Activated B cell treated with CpG ODN at 0.5 μM for 24 hours (primary cell): ENCODE measurements around the gene SNED1. TPM values are rescaled to one million over a fixed set of nuclear protein-coding genes. Genes with fewer than 3 reads are reported as not detected.
A peak's percentile ranks its signal among the peaks of the same experiment; 100 is the strongest.

ENCODE experiments used
- ATAC-seq: fragments of 200-7000 bp; cut with Tn5 transposase; one replicate; pipeline ENCODE4 v1.10.0; 2021; ENCODE audit warnings: low read depth, mild to moderate bottlenecking, moderate library complexity
- CTCF ChIA-PET: fragments of 350-600 bp; sonication (Branson Sonifier 250); formaldehyde crosslinking; loops from one replicate; lab custom pipeline; 2021; ENCODE audit warnings: antibody characterized with exemption; lab: Charles Lee
- POLR2A ChIA-PET: fragments of 350-600 bp; sonication (Branson Sonifier 250); formaldehyde crosslinking; loops from one replicate; lab custom pipeline; 2021; ENCODE audit warnings: antibody characterized with exemption; lab: Charles Lee
- DNase-seq: peaks from one replicate; pipeline ENCODE4 v3.0.0; 2022
- H3K27ac Mint-ChIP-seq: one replicate; pipeline ENCODE4 v1.8.0; 2020; ENCODE audit warnings: mixed read lengths
- H3K27me3 Mint-ChIP-seq: one replicate; pipeline ENCODE4 v1.8.0; 2021; ENCODE audit warnings: mixed read lengths
- H3K36me3 Mint-ChIP-seq: one replicate; pipeline ENCODE4 v1.8.0; 2021; ENCODE audit warnings: low read depth, mixed read lengths
- H3K4me1 Mint-ChIP-seq: one replicate; pipeline ENCODE4 v1.8.0; 2021; ENCODE audit warnings: mixed read lengths
- H3K4me3 Mint-ChIP-seq: one replicate; pipeline ENCODE4 v1.8.0; 2020; ENCODE audit warnings: mild to moderate bottlenecking, mixed read lengths
- H3K9me3 Mint-ChIP-seq: one replicate; pipeline ENCODE4 v1.8.0; 2020; ENCODE audit warnings: mixed read lengths
- intact Hi-C: fragments of 100-400 bp; cut with micrococcal nuclease; formaldehyde crosslinking; loops from one replicate; pipeline ENCODE4 v1.15.1; 2024
- total RNA-seq: library from RNA; stranded (reverse); gene quantifications from 2 replicates; pipeline ENCODE4 v1.2.3, GENCODE V29; 2022
- TF ChIP-seq, protein P1 (sequence below): fragments of 200-600 bp; IDR thresholded peaks from one replicate; pipeline ENCODE4 v1.8.0; 2022; ENCODE audit warnings: antibody characterized with exemption, mild to moderate bottlenecking

SNED1 gene
- total RNA-seq, 1 donor from 2014 or later: 59.8 TPM

DNA sequence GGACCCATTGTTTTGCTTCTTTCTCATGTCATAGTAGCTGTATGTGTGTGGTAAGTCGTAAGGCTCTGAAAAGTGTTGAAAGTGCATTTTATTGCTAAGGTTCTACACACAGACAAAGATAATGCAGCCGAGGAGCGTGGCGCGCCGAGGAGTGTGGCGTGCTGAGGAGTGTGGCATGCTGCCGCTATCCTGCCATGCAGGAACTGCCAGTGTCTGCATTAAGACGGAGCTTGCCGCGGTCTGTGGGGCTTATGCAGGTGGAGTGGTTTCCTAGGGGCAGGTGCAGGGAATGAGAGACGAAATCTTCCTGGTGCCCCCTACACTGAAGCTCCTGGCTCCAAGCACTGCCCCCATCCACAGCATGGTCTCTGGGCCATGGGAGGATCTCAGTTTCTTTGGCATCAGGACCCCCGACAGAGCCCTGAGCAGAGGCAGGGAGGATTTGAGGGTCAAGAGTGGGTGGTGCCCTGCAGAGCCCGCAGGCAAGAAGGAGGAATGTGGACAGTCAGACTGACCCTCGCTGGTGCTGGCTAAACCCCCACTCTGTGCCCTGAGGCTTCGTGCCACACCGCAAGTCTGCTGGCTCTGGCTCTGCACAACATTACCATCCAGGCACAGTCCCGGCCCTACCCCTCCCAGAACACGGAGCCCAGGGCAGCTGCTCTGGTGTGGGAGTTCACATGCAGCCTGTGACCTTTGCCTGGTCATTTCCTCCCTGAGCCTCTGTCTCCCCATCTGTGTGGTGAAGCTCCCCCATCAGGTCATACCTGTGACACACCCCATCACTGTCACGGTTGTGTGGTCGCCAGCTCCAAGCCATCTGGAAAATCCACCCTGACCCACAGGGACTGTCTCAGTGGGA lies 3.2 kb downstream of the SNED1 start:
- POLR2A ChIA-PET: no interaction called here
- no peak overlapping the region for H3K4me3 Mint-ChIP-seq

GRCh38 chr2:241002275-241003046 lies 4.0 kb downstream of the SNED1 start:
- ChIA-PET CTCF (no interaction called here), POLR2A (no interaction called here)
- TF ChIP-seq, protein P1, sequence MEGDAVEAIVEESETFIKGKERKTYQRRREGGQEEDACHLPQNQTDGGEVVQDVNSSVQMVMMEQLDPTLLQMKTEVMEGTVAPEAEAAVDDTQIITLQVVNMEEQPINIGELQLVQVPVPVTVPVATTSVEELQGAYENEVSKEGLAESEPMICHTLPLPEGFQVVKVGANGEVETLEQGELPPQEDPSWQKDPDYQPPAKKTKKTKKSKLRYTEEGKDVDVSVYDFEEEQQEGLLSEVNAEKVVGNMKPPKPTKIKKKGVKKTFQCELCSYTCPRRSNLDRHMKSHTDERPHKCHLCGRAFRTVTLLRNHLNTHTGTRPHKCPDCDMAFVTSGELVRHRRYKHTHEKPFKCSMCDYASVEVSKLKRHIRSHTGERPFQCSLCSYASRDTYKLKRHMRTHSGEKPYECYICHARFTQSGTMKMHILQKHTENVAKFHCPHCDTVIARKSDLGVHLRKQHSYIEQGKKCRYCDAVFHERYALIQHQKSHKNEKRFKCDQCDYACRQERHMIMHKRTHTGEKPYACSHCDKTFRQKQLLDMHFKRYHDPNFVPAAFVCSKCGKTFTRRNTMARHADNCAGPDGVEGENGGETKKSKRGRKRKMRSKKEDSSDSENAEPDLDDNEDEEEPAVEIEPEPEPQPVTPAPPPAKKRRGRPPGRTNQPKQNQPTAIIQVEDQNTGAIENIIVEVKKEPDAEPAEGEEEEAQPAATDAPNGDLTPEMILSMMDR: no peak
- ATAC-seq: no peak
- peaks cover 17% of the 10 kb centered on the region for H3K9me3 Mint-ChIP-seq
- DNase-seq: peak; percentile 9
- H3K36me3 Mint-ChIP-seq: no peaks in the 10 kb centered on the region
- no peak overlapping the region for H3K4me3 Mint-ChIP-seq
- H3K27ac Mint-ChIP-seq: no peak overlapping the region
- intact Hi-C loops: no loop called here
- no peaks in the 10 kb centered on the region for H3K4me1 Mint-ChIP-seq
- H3K27me3 Mint-ChIP-seq: peaks cover 15% of the 10 kb centered on the region

More for the DNA sequence above, 3.2 kb downstream of the SNED1 start:
- Mint-ChIP-seq H3K27ac (no peak overlapping the region), H3K36me3 (no peaks in the 10 kb centered on the region), H3K27me3 (peaks cover 23% of the 10 kb centered on the region), H3K4me1 (no peaks in the 10 kb centered on the region), H3K9me3 (peaks cover 17% of the 10 kb centered on the region)
- no peak for DNase-seq
- ATAC-seq: no peak
- CTCF ChIA-PET: interaction anchor here (1.3 kb wide), 1 partner anchor 56 kb away, joined by 3 read pairs; no protein-coding TSS in a partner anchor
- TF ChIP-seq, protein P1: no peak
- intact Hi-C loops: no loop called here

GRCh38 chr2:241003047-241003360 lies 4.6 kb downstream of the SNED1 start:
- ChIA-PET CTCF (no interaction called here), POLR2A (no interaction called here)
- ATAC-seq (no peak), DNase-seq (no peak)
- Mint-ChIP-seq H3K4me3 (no peak overlapping the region), H3K27ac (no peak overlapping the region), H3K9me3 (peaks cover 17% of the 10 kb centered on the region), H3K36me3 (no peaks in the 10 kb centered on the region), H3K4me1 (no peaks in the 10 kb centered on the region), H3K27me3 (peaks cover 17% of the 10 kb centered on the region)
- intact Hi-C loops: no loop called here
- TF ChIP-seq, protein P1: no peak

GRCh38 chr2:241003369-241003768 lies 5.0 kb downstream of the SNED1 start:
- ATAC-seq (no peak), DNase-seq (no peak)
- peaks cover 17% of the 10 kb centered on the region for H3K27me3 Mint-ChIP-seq
- H3K9me3 Mint-ChIP-seq: peaks cover 17% of the 10 kb centered on the region
- H3K36me3 Mint-ChIP-seq: no peaks in the 10 kb centered on the region
- no peak overlapping the region for H3K4me3 Mint-ChIP-seq
- intact Hi-C loops: no loop called here
- POLR2A ChIA-PET: no interaction called here
- TF ChIP-seq, protein P1: no peak
- CTCF ChIA-PET: no interaction called here
- H3K4me1 Mint-ChIP-seq: no peaks in the 10 kb centered on the region
- H3K27ac Mint-ChIP-seq: no peak overlapping the region

GRCh38 chr2:241003830-241004564 lies 5.6 kb downstream of the SNED1 start:
- TF ChIP-seq, protein P1: no peak
- H3K27me3 Mint-ChIP-seq: peaks cover 20% of the 10 kb centered on the region
- H3K9me3 Mint-ChIP-seq: peaks cover 17% of the 10 kb centered on the region
- ATAC-seq (no peak), DNase-seq (no peak)
- no peaks in the 10 kb centered on the region for H3K36me3 Mint-ChIP-seq
- no peaks in the 10 kb centered on the region for H3K4me1 Mint-ChIP-seq
- H3K4me3 Mint-ChIP-seq: no peak overlapping the region
- ChIA-PET POLR2A (no interaction called here), CTCF (no interaction called here)
- intact Hi-C loops: no loop called here
- H3K27ac Mint-ChIP-seq: no peak overlapping the region
